K562 (cell line): Measurements from ENCODE around the gene PLA2R1. TPM values are rescaled to one million over a fixed set of nuclear protein-coding genes. Genes with fewer than 3 reads are reported as not detected.

Experiments used
- ATAC-seq: fragments of 200-7000 bp; cut with Tn5 transposase; 3 replicates; pipeline ENCODE4 v1.9.1; 2020; ENCODE audit warnings: moderate library complexity
- BruUV-seq: library from RNA; stranded (reverse); fragments of 400-500 nt; replicated peaks from 2 replicates; lab custom pipeline; 2021; lab: Mats Ljungman, UMichigan
- CTCF ChIA-PET: fragments of 300-600 bp; formaldehyde crosslinking; extraction: SDS; loops from one replicate; lab custom pipeline; 2021; ENCODE audit warnings: low intra/inter-chr PET ratio; lab: Yijun Ruan, JAX
- POLR2A ChIA-PET: fragments of 300-600, 350-650 bp; sonication (Branson Sonifier 250); formaldehyde crosslinking; extraction: SDS; loops from one replicate; lab custom pipeline; 2021; ENCODE audit warnings: antibody characterized with exemption, inconsistent platforms; lab: Yijun Ruan, JAX
- DNase-seq, 4 experiments: peaks; one replicate each; pipeline versions ENCODE4 v3.0.0 to v3.0.0-alpha.2; 2011 to 2018; ENCODE audit warnings: low spot score in 3 of 4, mixed read lengths in 3 of 4; ENCODE audit errors: extremely low read depth in 1 of 4
- FAIRE-seq: peaks from 2 replicates; lab custom pipeline; 2011; peaks lifted over from hg19 to GRCh38; lab: Jason Lieb, UNC
- H2AFZ ChIP-seq: 2 replicates; pipeline ENCODE4 v1.6.0; 2011; ENCODE audit warnings: low read depth, low read length, control low read depth, inconsistent platforms
- H3K27ac ChIP-seq: fragments of 200-600 bp; 3 replicates; pipeline ENCODE4 v1.8.0; 2011; ENCODE audit warnings: low read depth, mild to moderate bottlenecking, control low read depth, inconsistent platforms, low read length, moderate library complexity, mixed read lengths; ENCODE audit errors: extremely low read depth
- H3K27me3 ChIP-seq, 2 experiments: fragments of 300-600 bp in 1 of 2; 2 replicates in 1 of 2; 3 replicates in 1 of 2; pipeline versions ENCODE4 v1.6.0 to v1.8.0; 2011; ENCODE audit warnings: inconsistent platforms in 2 of 2, low read length in 2 of 2, mild to moderate bottlenecking in 1 of 2, mixed read lengths in 1 of 2, moderate library complexity in 1 of 2; ENCODE audit not compliant: control insufficient read depth in 2 of 2, insufficient read depth in 2 of 2
- H3K36me3 ChIP-seq: fragments of 300-600 bp; 3 replicates; pipeline ENCODE4 v1.8.0; 2011; ENCODE audit warnings: mild to moderate bottlenecking, low read length, inconsistent platforms; ENCODE audit not compliant: control insufficient read depth, insufficient read depth
- H3K4me1 ChIP-seq, 2 experiments: fragments of 200-600 bp in 1 of 2; replicated peaks in 1 of 2; 2 replicates in 1 of 2; 3 replicates in 1 of 2; pipeline versions ENCODE4 v1.5.1 to v1.8.0; 2011; ENCODE audit warnings: inconsistent platforms in 2 of 2, low read length in 2 of 2, mild to moderate bottlenecking in 1 of 2, mixed read lengths in 1 of 2, moderate library complexity in 1 of 2; ENCODE audit not compliant: control insufficient read depth in 2 of 2, insufficient read depth in 2 of 2
- H3K4me2 ChIP-seq: 2 replicates; pipeline ENCODE4 v1.6.1; 2011; ENCODE audit warnings: low read length, control low read depth, inconsistent platforms, mixed read lengths; ENCODE audit not compliant: insufficient read depth
- H3K4me3 ChIP-seq: fragments of 200-600 bp; sonication (generic), shearing (Covaris generic); 2 replicates; pipeline ENCODE4 v1.5.1; 2016; ENCODE audit warnings: control low read depth, inconsistent platforms
- H3K79me2 ChIP-seq: fragments of 200-600 bp; 3 replicates; pipeline ENCODE4 v1.8.0; 2011; ENCODE audit warnings: low read length, inconsistent platforms; ENCODE audit not compliant: control insufficient read depth, insufficient read depth
- H3K9ac ChIP-seq, 2 experiments: 2 replicates each; pipeline versions ENCODE4 v1.6.0 to v1.6.1; 2011; ENCODE audit warnings: low read depth in 2 of 2, low read length in 2 of 2, control low read depth in 1 of 2, inconsistent platforms in 1 of 2, mild to moderate bottlenecking in 1 of 2, mixed read lengths in 1 of 2; ENCODE audit not compliant: insufficient read depth in 1 of 2
- H3K9me1 ChIP-seq: one replicate; pipeline ENCODE4 v1.6.0; 2011; ENCODE audit warnings: inconsistent platforms, mild to moderate bottlenecking, low read length, moderate library complexity; ENCODE audit not compliant: control insufficient read depth, insufficient read depth
- H3K9me3 ChIP-seq: replicated peaks from 2 replicates; pipeline ENCODE4 v1.5.1; 2011; ENCODE audit warnings: low read depth, low read length, inconsistent platforms; ENCODE audit not compliant: control insufficient read depth, insufficient read depth
- H4K20me1 ChIP-seq: replicated peaks from 2 replicates; pipeline ENCODE4 v1.6.1; 2011; ENCODE audit warnings: low read length, inconsistent platforms, mixed read lengths; ENCODE audit not compliant: control insufficient read depth, insufficient read depth
- MAFG ChIP-seq: fragments of 450-650 bp; conservative IDR thresholded peaks from 2 replicates; pipeline ENCODE4 v1.6.1; 2016; ENCODE audit warnings: missing genetic modification characterization, missing compliant biosample characterization
- WGBS: fragments of 100-300 bp; shearing (Covaris generic); methylation state at CpG from one replicate; pipeline ENCODE4 v1.1.6; 2016; ENCODE audit warnings: low coverage, mixed read lengths; ENCODE audit not compliant: insufficient coverage; ENCODE audit errors: missing lambda C conversion rate; 5-methylcytosine and 5-hydroxymethylcytosine counted together
- in situ Hi-C: fragments of 300-500 bp; cut with MboI; formaldehyde crosslinking; loops from 4 replicates; pipeline ENCODE4 v1.15.0; 2018; ENCODE audit warnings: inconsistent platforms, mixed read lengths
- intact Hi-C: fragments of 100-400 bp; cut with micrococcal nuclease; formaldehyde crosslinking; loops from 2 replicates; pipeline ENCODE4 v1.14.2; 2022
- polyA plus RNA-seq, 8 experiments: library from polyadenylated mRNA; depleted of rRNA in 4 of 8; stranded (reverse) in 5 of 8; unstranded in 3 of 8; fragments of >200 nt; fragmentation: Nextera tagmentation in 2 of 8; fragmentation: Illumina TruSeq in 1 of 8; extraction: Ambion mirVana in 2 of 8; extraction: Trizol in 1 of 8; gene quantifications; 2 replicates each; pipeline versions ENCODE4 v1.2.1 to v1.2.3, GENCODE V29; 2011 to 2014; ENCODE audit warnings: inconsistent platforms in 1 of 8, missing spikeins in 1 of 8
- total RNA-seq, 7 experiments: library from RNA; depleted of rRNA in 6 of 7; stranded (reverse); fragments of >200 nt in 6 of 7; fragmentation: Illumina TruSeq in 2 of 7; extraction: Trizol in 2 of 7; gene quantifications; 2 replicates each; pipeline versions ENCODE4 v1.2.1 to v1.2.3, GENCODE V29; 2011 to 2021; ENCODE audit warnings: low replicate concordance in 1 of 7
- TF ChIP-seq, protein P1 (sequence below): fragments of 450-650 bp; IDR thresholded peaks from 2 replicates; pipeline ENCODE4 v1.6.1; 2018; ENCODE audit warnings: mild to moderate bottlenecking, low read depth; ENCODE audit not compliant: partially characterized antibody
- TF ChIP-seq, protein P2 (sequence below): sonication (generic); formaldehyde crosslinking; IDR thresholded peaks from 2 replicates; pipeline ENCODE4 v1.8.0; 2022; ENCODE audit warnings: mild to moderate bottlenecking, missing genetic modification reagents
- TF ChIP-seq, protein P3 (sequence below), 2 experiments: fragments of 450-650 bp; IDR thresholded peaks; 2 replicates each; pipeline ENCODE4 v1.6.1; 2016
- TF ChIP-seq, protein P4 (sequence below): fragments of 250-450 bp; sonication (Bioruptor Pico); IDR thresholded peaks from 2 replicates; pipeline ENCODE4 v1.8.0; 2021; ENCODE audit warnings: moderate library complexity, mild to moderate bottlenecking, inconsistent platforms
- TF ChIP-seq, protein P5 (sequence below), 3 experiments: IDR thresholded peaks in 2 of 3; conservative IDR thresholded peaks in 1 of 3; 2 replicates each; pipeline ENCODE4 v1.5.1; 2011 to 2012; ENCODE audit warnings: low read length in 3 of 3, mild to moderate bottlenecking in 3 of 3, control low read depth in 2 of 3, improper control_type of control experiment in 1 of 3, inconsistent platforms in 1 of 3, low read depth in 1 of 3, mixed read lengths in 1 of 3, moderate library complexity in 1 of 3; ENCODE audit not compliant: insufficient read depth in 2 of 3

Gene PLA2R1
- total and polyA plus RNA-seq, 9 of the 15 experiments (the other 6 are each of a cell fraction or from before 2014, with no cell fraction given): not detected

DNA sequence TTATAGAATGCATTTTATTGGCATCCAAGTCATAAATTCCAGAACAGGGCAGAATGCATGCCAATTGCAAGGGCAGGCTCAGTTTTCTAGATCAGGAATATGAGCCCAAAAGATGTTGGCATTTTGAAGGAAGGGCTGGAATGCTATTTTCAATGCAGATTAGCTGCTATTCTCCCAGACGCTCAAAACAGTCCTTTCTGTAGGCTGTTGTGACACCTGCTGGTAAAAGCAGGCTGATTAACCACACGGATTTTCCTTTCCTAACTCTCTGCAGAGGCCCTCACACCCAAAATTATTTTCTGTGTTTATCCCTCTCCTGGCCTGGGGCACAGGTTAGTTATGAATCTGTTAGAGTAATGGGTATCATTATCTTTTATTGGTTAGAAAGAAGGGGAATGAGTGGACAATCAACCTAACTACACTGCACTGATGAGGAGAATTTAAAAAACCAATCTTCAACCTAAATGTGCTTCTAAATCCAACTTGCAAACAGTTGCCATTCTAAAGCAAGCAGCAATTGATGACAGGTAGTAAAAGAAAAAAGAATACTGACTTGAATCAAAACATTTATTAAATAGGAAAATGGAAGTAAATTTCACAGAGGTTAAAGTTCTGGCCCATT, 94.0 kb downstream of the PLA2R1 start:
- FAIRE-seq: no peak
- DNase-seq: peak in 3 of 4 experiments; percentile 10 to 34 (median 31)
- no TSS peak for BruUV-seq
- no peak overlapping the region for H2AFZ ChIP-seq
- no peaks in the 10 kb centered on the region for H3K9me3 ChIP-seq
- WGBS: 0% methylated on average over 2 of the region's 2 CpGs
- H4K20me1 ChIP-seq: no peaks in the 10 kb centered on the region
- H3K9me1 ChIP-seq: no peaks in the 10 kb centered on the region
- no peaks in the 10 kb centered on the region for H3K36me3 ChIP-seq
- peak; percentile 79; the same call in 2 of the 3 replicates for ATAC-seq
- intact Hi-C loops: loop anchor here (5.0 kb wide), 1 partner anchor 1066 kb away; no protein-coding TSS in a partner anchor
- no peaks in the 10 kb centered on the region for H3K27me3 ChIP-seq
- H3K27ac ChIP-seq: no peak overlapping the region
- no peak overlapping the region for H3K4me2 ChIP-seq
- H3K79me2 ChIP-seq: no peaks in the 10 kb centered on the region
- ChIA-PET CTCF (interaction anchor here (0.7 kb wide), 1 partner anchor 1936 kb away, joined by 3 read pairs; no protein-coding TSS in a partner anchor), POLR2A (no interaction called here)
- H3K9ac ChIP-seq: no peak overlapping the region
- no peak overlapping the region for H3K4me3 ChIP-seq
- in situ Hi-C loops: no loop called here
- no peaks in the 10 kb centered on the region for H3K4me1 ChIP-seq
- TF ChIP-seq, protein P1, sequence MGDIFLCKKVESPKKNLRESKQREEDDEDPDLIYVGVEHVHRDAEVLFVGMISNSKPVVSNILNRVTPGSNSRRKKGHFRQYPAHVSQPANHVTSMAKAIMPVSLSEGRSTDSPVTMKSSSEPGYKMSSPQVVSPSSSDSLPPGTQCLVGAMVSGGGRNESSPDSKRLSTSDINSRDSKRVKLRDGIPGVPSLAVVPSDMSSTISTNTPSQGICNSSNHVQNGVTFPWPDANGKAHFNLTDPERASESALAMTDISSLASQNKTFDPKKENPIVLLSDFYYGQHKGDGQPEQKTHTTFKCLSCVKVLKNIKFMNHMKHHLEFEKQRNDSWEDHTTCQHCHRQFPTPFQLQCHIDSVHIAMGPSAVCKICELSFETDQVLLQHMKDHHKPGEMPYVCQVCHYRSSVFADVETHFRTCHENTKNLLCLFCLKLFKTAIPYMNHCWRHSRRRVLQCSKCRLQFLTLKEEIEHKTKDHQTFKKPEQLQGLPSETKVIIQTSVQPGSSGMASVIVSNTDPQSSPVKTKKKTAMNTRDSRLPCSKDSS: no peak
- TF ChIP-seq, protein P2, sequence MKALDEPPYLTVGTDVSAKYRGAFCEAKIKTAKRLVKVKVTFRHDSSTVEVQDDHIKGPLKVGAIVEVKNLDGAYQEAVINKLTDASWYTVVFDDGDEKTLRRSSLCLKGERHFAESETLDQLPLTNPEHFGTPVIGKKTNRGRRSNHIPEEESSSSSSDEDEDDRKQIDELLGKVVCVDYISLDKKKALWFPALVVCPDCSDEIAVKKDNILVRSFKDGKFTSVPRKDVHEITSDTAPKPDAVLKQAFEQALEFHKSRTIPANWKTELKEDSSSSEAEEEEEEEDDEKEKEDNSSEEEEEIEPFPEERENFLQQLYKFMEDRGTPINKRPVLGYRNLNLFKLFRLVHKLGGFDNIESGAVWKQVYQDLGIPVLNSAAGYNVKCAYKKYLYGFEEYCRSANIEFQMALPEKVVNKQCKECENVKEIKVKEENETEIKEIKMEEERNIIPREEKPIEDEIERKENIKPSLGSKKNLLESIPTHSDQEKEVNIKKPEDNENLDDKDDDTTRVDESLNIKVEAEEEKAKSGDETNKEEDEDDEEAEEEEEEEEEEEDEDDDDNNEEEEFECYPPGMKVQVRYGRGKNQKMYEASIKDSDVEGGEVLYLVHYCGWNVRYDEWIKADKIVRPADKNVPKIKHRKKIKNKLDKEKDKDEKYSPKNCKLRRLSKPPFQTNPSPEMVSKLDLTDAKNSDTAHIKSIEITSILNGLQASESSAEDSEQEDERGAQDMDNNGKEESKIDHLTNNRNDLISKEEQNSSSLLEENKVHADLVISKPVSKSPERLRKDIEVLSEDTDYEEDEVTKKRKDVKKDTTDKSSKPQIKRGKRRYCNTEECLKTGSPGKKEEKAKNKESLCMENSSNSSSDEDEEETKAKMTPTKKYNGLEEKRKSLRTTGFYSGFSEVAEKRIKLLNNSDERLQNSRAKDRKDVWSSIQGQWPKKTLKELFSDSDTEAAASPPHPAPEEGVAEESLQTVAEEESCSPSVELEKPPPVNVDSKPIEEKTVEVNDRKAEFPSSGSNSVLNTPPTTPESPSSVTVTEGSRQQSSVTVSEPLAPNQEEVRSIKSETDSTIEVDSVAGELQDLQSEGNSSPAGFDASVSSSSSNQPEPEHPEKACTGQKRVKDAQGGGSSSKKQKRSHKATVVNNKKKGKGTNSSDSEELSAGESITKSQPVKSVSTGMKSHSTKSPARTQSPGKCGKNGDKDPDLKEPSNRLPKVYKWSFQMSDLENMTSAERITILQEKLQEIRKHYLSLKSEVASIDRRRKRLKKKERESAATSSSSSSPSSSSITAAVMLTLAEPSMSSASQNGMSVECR (CRISPR knock-in tag): no peak
- TF ChIP-seq, protein P3, sequence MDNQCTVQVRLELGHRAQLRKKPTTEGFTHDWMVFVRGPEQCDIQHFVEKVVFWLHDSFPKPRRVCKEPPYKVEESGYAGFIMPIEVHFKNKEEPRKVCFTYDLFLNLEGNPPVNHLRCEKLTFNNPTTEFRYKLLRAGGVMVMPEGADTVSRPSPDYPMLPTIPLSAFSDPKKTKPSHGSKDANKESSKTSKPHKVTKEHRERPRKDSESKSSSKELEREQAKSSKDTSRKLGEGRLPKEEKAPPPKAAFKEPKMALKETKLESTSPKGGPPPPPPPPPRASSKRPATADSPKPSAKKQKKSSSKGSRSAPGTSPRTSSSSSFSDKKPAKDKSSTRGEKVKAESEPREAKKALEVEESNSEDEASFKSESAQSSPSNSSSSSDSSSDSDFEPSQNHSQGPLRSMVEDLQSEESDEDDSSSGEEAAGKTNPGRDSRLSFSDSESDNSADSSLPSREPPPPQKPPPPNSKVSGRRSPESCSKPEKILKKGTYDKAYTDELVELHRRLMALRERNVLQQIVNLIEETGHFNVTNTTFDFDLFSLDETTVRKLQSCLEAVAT (IDR thresholded peaks at IDR 0.05): no peak
- TF ChIP-seq MAFG: no peak
- TF ChIP-seq, protein P4, sequence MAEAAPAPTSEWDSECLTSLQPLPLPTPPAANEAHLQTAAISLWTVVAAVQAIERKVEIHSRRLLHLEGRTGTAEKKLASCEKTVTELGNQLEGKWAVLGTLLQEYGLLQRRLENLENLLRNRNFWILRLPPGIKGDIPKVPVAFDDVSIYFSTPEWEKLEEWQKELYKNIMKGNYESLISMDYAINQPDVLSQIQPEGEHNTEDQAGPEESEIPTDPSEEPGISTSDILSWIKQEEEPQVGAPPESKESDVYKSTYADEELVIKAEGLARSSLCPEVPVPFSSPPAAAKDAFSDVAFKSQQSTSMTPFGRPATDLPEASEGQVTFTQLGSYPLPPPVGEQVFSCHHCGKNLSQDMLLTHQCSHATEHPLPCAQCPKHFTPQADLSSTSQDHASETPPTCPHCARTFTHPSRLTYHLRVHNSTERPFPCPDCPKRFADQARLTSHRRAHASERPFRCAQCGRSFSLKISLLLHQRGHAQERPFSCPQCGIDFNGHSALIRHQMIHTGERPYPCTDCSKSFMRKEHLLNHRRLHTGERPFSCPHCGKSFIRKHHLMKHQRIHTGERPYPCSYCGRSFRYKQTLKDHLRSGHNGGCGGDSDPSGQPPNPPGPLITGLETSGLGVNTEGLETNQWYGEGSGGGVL (CRISPR knock-in tag): no peak
- TF ChIP-seq, protein P5, sequence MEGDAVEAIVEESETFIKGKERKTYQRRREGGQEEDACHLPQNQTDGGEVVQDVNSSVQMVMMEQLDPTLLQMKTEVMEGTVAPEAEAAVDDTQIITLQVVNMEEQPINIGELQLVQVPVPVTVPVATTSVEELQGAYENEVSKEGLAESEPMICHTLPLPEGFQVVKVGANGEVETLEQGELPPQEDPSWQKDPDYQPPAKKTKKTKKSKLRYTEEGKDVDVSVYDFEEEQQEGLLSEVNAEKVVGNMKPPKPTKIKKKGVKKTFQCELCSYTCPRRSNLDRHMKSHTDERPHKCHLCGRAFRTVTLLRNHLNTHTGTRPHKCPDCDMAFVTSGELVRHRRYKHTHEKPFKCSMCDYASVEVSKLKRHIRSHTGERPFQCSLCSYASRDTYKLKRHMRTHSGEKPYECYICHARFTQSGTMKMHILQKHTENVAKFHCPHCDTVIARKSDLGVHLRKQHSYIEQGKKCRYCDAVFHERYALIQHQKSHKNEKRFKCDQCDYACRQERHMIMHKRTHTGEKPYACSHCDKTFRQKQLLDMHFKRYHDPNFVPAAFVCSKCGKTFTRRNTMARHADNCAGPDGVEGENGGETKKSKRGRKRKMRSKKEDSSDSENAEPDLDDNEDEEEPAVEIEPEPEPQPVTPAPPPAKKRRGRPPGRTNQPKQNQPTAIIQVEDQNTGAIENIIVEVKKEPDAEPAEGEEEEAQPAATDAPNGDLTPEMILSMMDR (IDR thresholded peaks at IDR 0.05 in 2 of 3, conservative IDR thresholded peaks at IDR 0.05 in 1 of 3; ENCODE audit: insufficient read depth in 2 of 3, low read depth in 1 of 3, low read length in 3 of 3): peak; percentile 39 to 56 (median 51); a peak in 4 of 6 replicates
